ENCODE results near the gene ACVR2B.
"Not testable (repeated sequence)": the region's sequence is repeated elsewhere in the genome, so short reads cannot be mapped to it uniquely, and the experiment has no call there.

DNA sequence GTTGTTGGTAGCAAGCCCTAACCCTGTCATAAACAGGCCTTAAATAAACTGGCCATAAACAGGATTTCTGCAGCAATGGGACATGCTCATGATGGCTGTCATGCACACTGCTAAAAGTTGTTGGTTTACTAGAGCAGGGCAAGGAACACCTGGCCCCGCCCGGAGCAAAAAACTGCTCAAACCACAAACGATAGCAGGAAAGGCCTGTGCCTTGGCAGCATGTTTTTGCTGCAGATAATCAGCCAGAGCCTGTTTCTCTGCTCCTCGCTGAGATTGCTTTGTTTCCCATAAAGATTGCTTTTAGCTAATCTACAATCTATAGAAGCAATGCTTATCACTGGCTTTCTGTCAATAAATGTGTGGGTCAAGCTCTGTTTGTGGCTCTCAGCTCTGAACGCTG is 32.9 kb upstream of the ACVR2B start:
- TF ChIP-seq, protein P1, sequence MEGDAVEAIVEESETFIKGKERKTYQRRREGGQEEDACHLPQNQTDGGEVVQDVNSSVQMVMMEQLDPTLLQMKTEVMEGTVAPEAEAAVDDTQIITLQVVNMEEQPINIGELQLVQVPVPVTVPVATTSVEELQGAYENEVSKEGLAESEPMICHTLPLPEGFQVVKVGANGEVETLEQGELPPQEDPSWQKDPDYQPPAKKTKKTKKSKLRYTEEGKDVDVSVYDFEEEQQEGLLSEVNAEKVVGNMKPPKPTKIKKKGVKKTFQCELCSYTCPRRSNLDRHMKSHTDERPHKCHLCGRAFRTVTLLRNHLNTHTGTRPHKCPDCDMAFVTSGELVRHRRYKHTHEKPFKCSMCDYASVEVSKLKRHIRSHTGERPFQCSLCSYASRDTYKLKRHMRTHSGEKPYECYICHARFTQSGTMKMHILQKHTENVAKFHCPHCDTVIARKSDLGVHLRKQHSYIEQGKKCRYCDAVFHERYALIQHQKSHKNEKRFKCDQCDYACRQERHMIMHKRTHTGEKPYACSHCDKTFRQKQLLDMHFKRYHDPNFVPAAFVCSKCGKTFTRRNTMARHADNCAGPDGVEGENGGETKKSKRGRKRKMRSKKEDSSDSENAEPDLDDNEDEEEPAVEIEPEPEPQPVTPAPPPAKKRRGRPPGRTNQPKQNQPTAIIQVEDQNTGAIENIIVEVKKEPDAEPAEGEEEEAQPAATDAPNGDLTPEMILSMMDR (IDR thresholded peaks at IDR 0.05), result not testable (repeated sequence)
- not testable (repeated sequence) for TF ChIP-seq POLR2A (IDR thresholded peaks at IDR 0.05)
